ENCODE measurements around the gene RASA3. TPM values are rescaled to one million over a fixed set of nuclear protein-coding genes. Genes with fewer than 3 reads are reported as not detected.

Gene RASA3
- total RNA-seq, 1 experiment from 2014 or later: 0.26 TPM

- no peak overlapping the region for H3K27ac Mint-ChIP-seq (ENCODE audit: unreplicated experiment)
- CTCF ChIA-PET: no interaction called here
- H3K27me3 Mint-ChIP-seq (ENCODE audit: unreplicated experiment): no peaks in the 10 kb centered on the region
- no peak for TF ChIP-seq CTCF (IDR thresholded peaks at IDR 0.05; ENCODE audit: unreplicated experiment)
- intact Hi-C loops (cut with micrococcal nuclease; ENCODE audit: unreplicated experiment): no loop called here
- no peak overlapping the region for H3K4me3 Mint-ChIP-seq (ENCODE audit: low read depth, unreplicated experiment)
- H3K9me3 Mint-ChIP-seq (ENCODE audit: low read depth, unreplicated experiment): no peaks in the 10 kb centered on the region
- no peaks in the 10 kb centered on the region for H3K4me1 Mint-ChIP-seq (ENCODE audit: low read depth, unreplicated experiment)
- no peak for DNase-seq
- H3K36me3 Mint-ChIP-seq (ENCODE audit: insufficient read depth, unreplicated experiment): no peaks in the 10 kb centered on the region
- no TSS peak for BruUV-seq (replicated peaks)
Measured at GRCh38 chr13:114057166-114058050, 75.0 kb downstream of the RASA3 start.

GRCh38 chr13:114056205-114057013, 76.0 kb downstream of the RASA3 start:
- DNase-seq: no peak
- intact Hi-C loops (cut with micrococcal nuclease; ENCODE audit: unreplicated experiment): no loop called here
- Mint-ChIP-seq H3K27ac (ENCODE audit: unreplicated experiment) (no peak overlapping the region), H3K36me3 (ENCODE audit: insufficient read depth, unreplicated experiment) (no peaks in the 10 kb centered on the region), H3K9me3 (ENCODE audit: low read depth, unreplicated experiment) (no peaks in the 10 kb centered on the region), H3K4me3 (ENCODE audit: low read depth, unreplicated experiment) (no peak overlapping the region), H3K4me1 (ENCODE audit: low read depth, unreplicated experiment) (no peaks in the 10 kb centered on the region), H3K27me3 (ENCODE audit: unreplicated experiment) (no peaks in the 10 kb centered on the region)
- CTCF ChIA-PET: no interaction called here
- TF ChIP-seq CTCF (IDR thresholded peaks at IDR 0.05; ENCODE audit: unreplicated experiment): no peak
- BruUV-seq (replicated peaks): no TSS peak

GRCh38 chr13:114055766-114056165, 76.7 kb downstream of the RASA3 start:
- intact Hi-C loops (cut with micrococcal nuclease; ENCODE audit: unreplicated experiment): no loop called here
- Mint-ChIP-seq H3K27me3 (ENCODE audit: unreplicated experiment) (no peaks in the 10 kb centered on the region), H3K9me3 (ENCODE audit: low read depth, unreplicated experiment) (no peaks in the 10 kb centered on the region), H3K27ac (ENCODE audit: unreplicated experiment) (no peak overlapping the region), H3K36me3 (ENCODE audit: insufficient read depth, unreplicated experiment) (no peaks in the 10 kb centered on the region), H3K4me3 (ENCODE audit: low read depth, unreplicated experiment) (no peak overlapping the region), H3K4me1 (ENCODE audit: low read depth, unreplicated experiment) (no peaks in the 10 kb centered on the region)
- TF ChIP-seq CTCF (IDR thresholded peaks at IDR 0.05; ENCODE audit: unreplicated experiment): no peak
- CTCF ChIA-PET: no interaction called here
- no peak for DNase-seq
- no TSS peak for BruUV-seq (replicated peaks)

GRCh38 chr13:114054830-114055439, 77.5 kb downstream of the RASA3 start:
- Mint-ChIP-seq H3K36me3 (ENCODE audit: insufficient read depth, unreplicated experiment) (no peaks in the 10 kb centered on the region), H3K27ac (ENCODE audit: unreplicated experiment) (no peak overlapping the region), H3K9me3 (ENCODE audit: low read depth, unreplicated experiment) (no peaks in the 10 kb centered on the region), H3K4me3 (ENCODE audit: low read depth, unreplicated experiment) (no peak overlapping the region), H3K27me3 (ENCODE audit: unreplicated experiment) (no peaks in the 10 kb centered on the region), H3K4me1 (ENCODE audit: low read depth, unreplicated experiment) (no peaks in the 10 kb centered on the region)
- DNase-seq: no peak
- intact Hi-C loops (cut with micrococcal nuclease; ENCODE audit: unreplicated experiment): no loop called here
- BruUV-seq (replicated peaks): no TSS peak
- TF ChIP-seq CTCF (IDR thresholded peaks at IDR 0.05; ENCODE audit: unreplicated experiment): no peak
- CTCF ChIA-PET: no interaction called here
